GM19397 (cell line): ENCODE data around the gene ZBTB7C.

Experiments used
- ATAC-seq: cut with Tn5 transposase; IDR thresholded peaks from one replicate; pipeline ENCODE4 v1.9.1; 2021; ENCODE audit warnings: mild to moderate bottlenecking, moderate library complexity; ENCODE audit not compliant: unreplicated experiment

ZBTB7C gene

DNA sequence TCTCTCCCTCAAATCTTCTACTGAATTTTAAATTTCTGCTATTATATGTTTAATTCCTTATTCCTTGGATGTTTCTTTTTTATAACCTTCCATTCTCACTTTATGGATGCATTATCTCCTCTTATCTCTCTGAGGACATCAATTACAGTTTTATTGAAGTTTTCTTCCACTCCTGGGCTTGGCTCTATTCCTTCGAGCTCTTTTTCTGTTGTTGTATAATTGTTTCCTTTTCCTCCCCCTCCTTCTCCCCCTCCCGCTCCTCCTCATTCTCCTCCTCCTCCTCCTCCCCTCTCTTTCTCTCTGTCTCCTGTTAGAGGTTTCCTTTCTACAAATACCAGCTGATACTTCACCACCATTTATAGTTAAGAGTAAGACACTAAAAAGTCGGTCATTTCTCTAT, 209.8 kb downstream of the ZBTB7C start:
- no peak for ATAC-seq

DNA sequence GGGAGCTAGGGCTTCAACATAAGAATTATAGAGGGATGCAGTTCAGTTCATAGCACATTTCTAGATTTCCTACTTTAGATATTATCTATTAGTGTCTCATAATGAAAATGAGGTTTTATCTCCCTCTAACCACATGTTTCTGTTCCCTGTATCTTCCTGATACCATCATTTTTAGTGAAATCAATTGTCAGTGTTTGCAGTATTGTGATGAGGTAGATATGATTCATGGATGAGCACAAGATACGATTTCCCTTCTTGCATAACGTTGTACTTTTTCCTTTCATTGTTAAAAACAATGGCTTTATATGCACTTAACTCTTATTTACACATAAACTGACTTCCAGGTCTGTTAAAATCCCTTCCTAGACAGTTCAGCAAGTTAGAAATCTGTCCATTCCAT, 211.4 kb downstream of the ZBTB7C start:
- no peak for ATAC-seq

GRCh38 chr18:48195787-48196186, 213.4 kb downstream of the ZBTB7C start:
- no peak for ATAC-seq

- ATAC-seq = no peak
These were observed 214.5 kb downstream of the ZBTB7C start for GRCh38 chr18:48194591-48195181.

DNA sequence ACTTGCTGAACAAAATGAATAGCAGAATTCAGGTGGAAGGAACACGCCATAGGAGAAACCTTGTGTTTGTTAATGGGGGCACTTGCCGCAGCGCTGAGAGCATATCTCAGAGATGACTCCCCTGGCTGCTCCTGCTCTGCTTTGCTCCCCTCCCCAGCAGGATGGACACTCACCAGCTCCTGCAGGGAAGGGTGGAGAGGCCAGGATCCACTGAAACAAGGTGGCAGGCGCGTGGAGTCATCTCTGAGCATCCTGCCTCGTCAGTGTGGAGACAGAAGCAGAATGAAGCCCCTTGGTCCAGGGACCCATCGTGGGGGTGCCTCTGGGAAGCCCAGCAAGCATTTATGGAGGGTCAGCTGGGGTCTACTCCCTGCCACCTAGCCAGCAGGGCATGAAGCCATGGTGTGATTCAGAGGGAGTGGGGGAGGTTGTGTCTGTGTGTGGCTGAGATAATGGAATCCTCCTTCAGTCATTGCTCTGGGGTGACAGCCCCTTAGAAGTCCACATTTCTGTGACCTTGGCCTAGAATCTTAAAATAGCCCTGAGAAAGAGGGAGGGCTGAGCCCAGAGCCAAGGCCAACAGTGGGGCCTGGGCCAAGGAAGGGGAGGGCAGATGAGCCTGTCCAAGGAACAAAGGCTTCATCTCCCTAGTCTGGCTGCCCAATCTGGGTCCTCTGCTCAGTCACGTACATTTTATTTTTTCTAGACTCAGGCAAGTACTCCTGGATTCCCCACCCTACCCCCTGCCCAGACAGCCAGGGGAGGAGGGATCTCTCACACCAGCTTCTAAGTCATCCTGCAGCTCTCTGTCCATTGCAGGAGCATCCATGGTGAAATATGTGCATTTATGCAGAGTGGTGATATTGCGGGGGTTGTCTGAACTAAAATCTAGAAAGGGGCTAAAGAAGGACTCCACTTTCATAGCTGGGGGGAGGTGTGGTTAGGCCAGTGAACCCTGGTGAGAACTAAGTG, 215.4 kb downstream of the ZBTB7C start:
- no peak for ATAC-seq

- ATAC-seq = no peak
These were observed 216.6 kb downstream of the ZBTB7C start for GRCh38 chr18:48192542-48192941.

DNA sequence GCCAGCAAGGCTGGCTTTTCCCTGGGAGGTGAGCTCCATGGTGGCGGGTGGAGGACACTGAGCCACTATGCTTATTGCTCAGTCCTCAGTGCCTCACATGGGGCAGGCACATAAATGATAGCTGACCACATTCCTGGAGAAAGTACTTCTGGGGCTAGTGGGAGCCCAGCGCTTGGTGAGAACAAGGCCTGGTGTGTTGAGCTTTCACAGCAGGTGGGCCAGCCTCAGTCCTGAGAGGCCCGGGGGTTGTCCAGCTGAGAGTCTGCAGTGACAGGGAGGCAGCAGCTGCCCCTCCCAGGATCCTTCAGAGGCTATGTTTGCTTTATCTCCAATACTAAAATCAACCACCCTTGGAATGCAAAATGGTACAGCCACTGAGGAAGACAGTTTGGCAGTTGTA, 217.7 kb downstream of the ZBTB7C start:
- ATAC-seq = no peak

DNA sequence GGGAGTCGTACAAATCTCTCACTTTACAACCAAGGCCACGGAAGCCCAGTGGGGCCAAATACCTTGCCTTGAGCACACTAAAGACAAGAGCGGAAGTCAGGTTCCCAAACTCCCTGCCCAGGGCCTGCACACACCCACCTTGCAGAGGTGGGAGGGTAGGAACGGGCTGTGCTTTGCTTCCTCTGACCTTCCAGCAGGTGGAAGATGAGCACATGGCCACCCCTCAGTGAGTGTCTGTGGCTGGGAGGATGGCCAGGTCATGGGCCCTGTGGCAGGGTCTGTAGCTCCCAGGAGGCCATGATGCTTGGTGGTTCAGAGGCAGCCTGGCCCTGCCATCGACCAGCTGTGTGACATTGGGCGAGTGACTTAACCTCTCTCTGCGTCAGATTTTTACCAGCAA, 218.2 kb downstream of the ZBTB7C start:
- no peak for ATAC-seq

GRCh38 chr18:48188609-48189008, 220.6 kb downstream of the ZBTB7C start:
- ATAC-seq = no peak

DNA sequence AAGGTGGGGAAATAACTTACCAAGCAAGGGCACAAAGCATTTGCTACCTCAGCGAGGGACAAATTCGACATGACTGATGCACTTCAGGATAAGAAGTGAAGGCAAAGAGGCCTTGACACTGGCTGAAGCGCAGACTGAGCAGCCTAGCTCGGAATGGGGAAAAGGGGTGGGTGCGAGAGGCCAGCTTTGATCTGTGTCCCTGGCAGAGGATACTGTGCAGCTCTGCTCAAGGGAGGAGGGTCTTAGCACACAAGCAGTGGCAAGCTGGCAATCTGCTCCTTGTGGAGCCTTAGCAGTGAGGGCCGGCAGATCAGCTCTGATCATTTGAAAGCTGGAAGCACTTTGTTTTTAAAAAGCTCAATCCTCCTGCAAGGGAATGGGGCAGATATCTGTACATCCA, 222.3 kb downstream of the ZBTB7C start:
- ATAC-seq = no peak

DNA sequence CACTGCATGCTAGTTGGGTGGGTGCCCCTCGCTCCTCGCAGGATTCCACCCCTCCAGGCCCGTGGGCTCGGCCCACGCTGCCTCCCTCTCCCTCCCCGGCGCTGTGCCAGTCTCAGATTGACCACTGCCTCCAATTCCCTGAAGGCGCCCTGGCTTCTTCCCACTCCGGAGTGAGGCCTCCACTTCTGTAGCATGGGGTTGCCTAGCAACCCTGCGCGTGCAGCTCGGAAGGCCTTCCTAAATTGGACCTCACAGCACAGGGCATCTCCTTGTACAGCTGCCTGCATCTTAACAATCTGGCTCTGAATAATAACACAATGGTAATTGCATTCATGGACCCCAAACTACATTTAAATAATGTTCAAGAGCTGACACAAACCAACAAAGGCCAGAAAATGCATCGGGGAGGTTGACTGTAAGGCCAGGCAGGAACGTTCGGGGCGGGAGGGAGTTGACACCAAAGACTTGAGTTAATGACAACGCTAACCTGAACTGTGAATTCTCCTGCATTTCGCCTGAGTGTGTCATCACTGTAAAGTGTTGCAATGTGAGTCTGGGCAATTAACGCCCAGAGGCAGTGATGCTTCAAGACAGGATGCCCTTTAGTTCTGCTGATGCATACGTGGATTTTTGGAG, 222.9 kb downstream of the ZBTB7C start:
- no peak for ATAC-seq

GRCh38 chr18:48184118-48184517, 225.1 kb downstream of the ZBTB7C start:
- no peak for ATAC-seq

GRCh38 chr18:48183613-48184012, 225.6 kb downstream of the ZBTB7C start:
- ATAC-seq = no peak

- ATAC-seq = no peak
These were observed 226.4 kb downstream of the ZBTB7C start for GRCh38 chr18:48182779-48183178.

GRCh38 chr18:48181857-48182256, 227.3 kb downstream of the ZBTB7C start:
- ATAC-seq = no peak

DNA sequence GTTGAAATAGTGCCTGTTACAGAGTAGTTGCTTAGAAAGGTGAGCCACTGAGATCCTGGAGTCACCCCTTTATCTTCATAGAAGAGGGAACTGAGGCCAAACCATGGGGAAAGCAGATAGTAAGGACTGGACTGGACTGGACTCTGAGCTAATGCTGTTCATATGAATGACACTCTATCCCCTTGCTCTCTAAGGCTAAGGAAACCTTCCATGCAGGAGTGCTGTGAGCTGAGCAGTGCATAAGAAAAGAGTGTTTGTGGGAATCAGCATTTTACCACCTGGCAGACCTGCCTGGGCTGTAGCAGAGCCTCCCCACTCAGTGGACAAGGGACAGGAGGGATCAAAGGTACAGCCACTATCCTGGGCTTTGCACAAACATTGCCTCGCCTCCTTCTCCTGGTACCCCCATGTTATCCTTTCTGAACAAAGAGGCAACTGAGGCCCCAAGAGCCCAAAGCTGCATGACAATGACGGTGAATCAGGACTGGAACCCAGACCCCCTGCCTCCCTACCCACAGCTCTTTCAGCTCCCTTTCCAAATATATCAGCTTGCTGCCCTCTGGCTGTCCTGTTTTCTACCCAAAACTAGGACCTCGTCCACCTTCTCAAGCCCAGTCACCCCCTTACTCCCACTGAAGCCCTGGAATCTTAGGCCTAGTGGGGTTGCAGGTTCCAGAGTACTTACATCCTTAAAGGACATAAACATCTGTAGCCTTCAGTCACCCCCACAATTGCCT, 227.9 kb downstream of the ZBTB7C start:
- ATAC-seq = no peak

- no peak for ATAC-seq
These were observed 229.5 kb downstream of the ZBTB7C start for GRCh38 chr18:48179666-48180065.

- no peak for ATAC-seq
These were observed 230.2 kb downstream of the ZBTB7C start for GRCh38 chr18:48179001-48179400.

DNA sequence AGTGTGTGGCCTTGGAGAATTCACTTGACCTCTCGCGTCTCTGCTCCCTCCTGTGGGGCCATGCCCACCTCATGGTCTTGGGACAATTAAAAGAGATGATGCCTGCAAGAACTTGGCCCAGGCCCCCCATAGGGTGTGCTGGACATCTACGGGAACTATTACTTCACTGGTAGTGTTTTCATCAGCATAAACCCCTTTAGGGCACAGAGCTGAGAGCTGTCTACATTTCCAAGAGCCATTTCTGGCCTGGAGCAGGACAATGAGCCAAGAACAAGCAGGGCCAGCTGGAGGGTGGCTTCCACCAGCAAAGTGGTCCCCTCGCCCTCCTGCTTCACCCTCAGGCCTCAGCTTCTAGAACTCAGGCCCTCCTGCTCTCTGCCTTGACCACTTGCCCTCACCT, 232.3 kb downstream of the ZBTB7C start:
- no peak for ATAC-seq

- ATAC-seq = no peak
These were observed 235.6 kb downstream of the ZBTB7C start for GRCh38 chr18:48173557-48173956.
